Mesendoderm (in vitro differentiated cells): ENCODE measurements around the gene BTBD1. TPM values are rescaled to one million over a fixed set of nuclear protein-coding genes. Genes with fewer than 3 reads are reported as not detected.

Experiments used
- DNase-seq: peaks from one replicate; pipeline ENCODE4 v3.0.0; 2013
- H2AK5ac ChIP-seq: 2 replicates; pipeline ENCODE4 v1.6.1; 2013; ENCODE audit warnings: low read length, inconsistent platforms
- H2BK120ac ChIP-seq: 2 replicates; pipeline ENCODE4 v1.6.1; 2013; ENCODE audit warnings: low read depth, mild to moderate bottlenecking, low read length, moderate library complexity, mixed read lengths
- H2BK15ac ChIP-seq: replicated peaks from 2 replicates; pipeline ENCODE4 v1.6.1; 2013; ENCODE audit warnings: low read depth, mild to moderate bottlenecking, moderate library complexity
- H2BK5ac ChIP-seq: 2 replicates; pipeline ENCODE4 v1.6.1; 2013; ENCODE audit warnings: low read length, inconsistent platforms
- H3K18ac ChIP-seq: 2 replicates; pipeline ENCODE4 v1.6.1; 2013; ENCODE audit warnings: mild to moderate bottlenecking, low read length, mixed read lengths
- H3K23ac ChIP-seq: one replicate; pipeline ENCODE4 v1.6.1; 2013; ENCODE audit warnings: low read length
- H3K27ac ChIP-seq: 2 replicates; pipeline ENCODE4 v1.5.1; 2013; ENCODE audit warnings: low read depth, mild to moderate bottlenecking, inconsistent platforms, low read length, moderate library complexity
- H3K27me3 ChIP-seq: 2 replicates; pipeline ENCODE4 v1.6.1; 2013; ENCODE audit warnings: low read length, control low read depth, mild to moderate bottlenecking, inconsistent platforms; ENCODE audit not compliant: insufficient read depth, poor library complexity
- H3K36me3 ChIP-seq: 2 replicates; pipeline ENCODE4 v1.6.1; 2013; ENCODE audit warnings: low read length, inconsistent platforms; ENCODE audit not compliant: control insufficient read depth, insufficient read depth
- H3K4ac ChIP-seq: one replicate; pipeline ENCODE4 v1.6.1; 2013; ENCODE audit warnings: low read depth, mild to moderate bottlenecking, low read length, moderate library complexity
- H3K4me1 ChIP-seq: 2 replicates; pipeline ENCODE4 v1.6.1; 2013; ENCODE audit warnings: low read depth, low read length, inconsistent platforms; ENCODE audit not compliant: control insufficient read depth
- H3K4me2 ChIP-seq: 2 replicates; pipeline ENCODE4 v1.6.1; 2013; ENCODE audit warnings: low read length
- H3K4me3 ChIP-seq: 2 replicates; pipeline ENCODE4 v1.5.1; 2013; ENCODE audit warnings: mild to moderate bottlenecking, low read length
- H3K56ac ChIP-seq: one replicate; pipeline ENCODE4 v1.6.1; 2013; ENCODE audit warnings: low read length
- H3K79me1 ChIP-seq: 2 replicates; pipeline ENCODE4 v1.6.1; 2013; ENCODE audit warnings: low read length, inconsistent platforms
- H3K79me2 ChIP-seq: 2 replicates; pipeline ENCODE4 v1.6.1; 2013; ENCODE audit warnings: mild to moderate bottlenecking, low read length; ENCODE audit not compliant: control insufficient read depth, insufficient read depth
- H3K9ac ChIP-seq: 2 replicates; pipeline ENCODE4 v1.6.1; 2013; ENCODE audit warnings: low read length, inconsistent platforms
- H4K5ac ChIP-seq: one replicate; pipeline ENCODE4 v1.6.1; 2013; ENCODE audit warnings: low read length
- H4K8ac ChIP-seq: one replicate; pipeline ENCODE4 v1.6.1; 2013; ENCODE audit warnings: low read depth, mild to moderate bottlenecking, control low read depth, low read length, moderate library complexity
- WGBS: extraction: QIAGEN DNeasy Blood & Tissue Kit; methylation state at CpG from one replicate; pipeline ENCODE4 v1.1.7; 2013; ENCODE audit warnings: low lambda C conversion rate, missing lambda C conversion rate; ENCODE audit not compliant: insufficient coverage; ENCODE audit errors: extremely low coverage; 5-methylcytosine and 5-hydroxymethylcytosine counted together
- small RNA-seq: library from polyadenylated mRNA; stranded (forward); fragments of <200 nt; extraction: miRNeasy Mini kit (QIAGEN cat#:217004); gene quantifications from one replicate; pipeline ENCODE3, GENCODE V24; 2013; ENCODE audit not compliant: insufficient read depth

BTBD1 gene

GRCh38 chr15:82970078-82970686, 96.9 kb downstream of the BTBD1 start:
- Histone ChIP-seq H4K5ac (no peak overlapping the region), H3K4me3 (no peak overlapping the region), H3K18ac (no peak overlapping the region), H2AK5ac (no peak overlapping the region), H3K79me2 (no peaks in the 10 kb centered on the region), H2BK15ac (no peak overlapping the region), H3K23ac (no peak overlapping the region), H4K8ac (no peak overlapping the region), H3K56ac (no peak overlapping the region), H2BK5ac (no peak overlapping the region), H3K36me3 (no peaks in the 10 kb centered on the region), H3K4ac (no peak overlapping the region), H3K27ac (no peak overlapping the region), H3K4me2 (no peak overlapping the region), H3K79me1 (no peaks in the 10 kb centered on the region), H2BK120ac (no peak overlapping the region), H3K9ac (no peak overlapping the region), H3K27me3 (no peaks in the 10 kb centered on the region), H3K4me1 (no peaks in the 10 kb centered on the region)
- no CpG with 5 or more reads among the region's 3 CpGs for WGBS
- DNase-seq = no peak

GRCh38 chr15:82969353-82969752, 97.7 kb downstream of the BTBD1 start:
- H2BK5ac ChIP-seq = no peak overlapping the region
- no peak overlapping the region for H2BK15ac ChIP-seq
- H3K27ac ChIP-seq = no peak overlapping the region
- H3K79me1 ChIP-seq = no peaks in the 10 kb centered on the region
- H4K5ac ChIP-seq = no peak overlapping the region
- no peak overlapping the region for H3K18ac ChIP-seq
- no peak overlapping the region for H3K23ac ChIP-seq
- DNase-seq = no peak
- H3K4me1 ChIP-seq = no peaks in the 10 kb centered on the region
- no peak overlapping the region for H3K4me3 ChIP-seq
- H3K56ac ChIP-seq = no peak overlapping the region
- no peak overlapping the region for H3K4ac ChIP-seq
- no peak overlapping the region for H3K4me2 ChIP-seq
- H3K27me3 ChIP-seq = no peaks in the 10 kb centered on the region
- H2BK120ac ChIP-seq = no peak overlapping the region
- no peak overlapping the region for H4K8ac ChIP-seq
- no peak overlapping the region for H2AK5ac ChIP-seq
- H3K9ac ChIP-seq = no peak overlapping the region
- H3K36me3 ChIP-seq = no peaks in the 10 kb centered on the region
- WGBS = no CpG with 5 or more reads among the region's 7 CpGs
- H3K79me2 ChIP-seq = no peaks in the 10 kb centered on the region

DNA sequence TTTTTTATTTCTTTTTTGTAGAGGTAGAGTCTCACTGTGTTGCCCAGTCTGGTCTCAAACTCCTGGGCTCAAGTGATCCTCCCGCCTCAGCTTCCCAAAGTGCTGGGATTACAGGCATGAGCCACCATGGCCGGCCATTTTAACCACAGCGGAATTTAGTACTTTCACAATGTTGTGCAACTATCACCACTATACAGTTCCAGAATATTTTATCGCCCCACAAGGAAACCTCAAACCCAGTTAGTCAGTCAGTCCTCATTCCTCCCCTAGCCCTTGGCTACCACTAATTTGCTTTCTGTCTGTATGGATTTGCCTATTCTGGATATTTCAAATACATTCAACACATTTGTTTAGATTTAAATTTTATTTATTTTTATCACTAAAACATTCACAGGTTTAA, 99.0 kb downstream of the BTBD1 start:
- Histone ChIP-seq H3K56ac (no peak overlapping the region), H3K79me1 (no peaks in the 10 kb centered on the region), H3K27ac (no peak overlapping the region), H3K79me2 (no peaks in the 10 kb centered on the region), H3K27me3 (no peaks in the 10 kb centered on the region), H2BK15ac (no peak overlapping the region), H3K4me2 (no peak overlapping the region), H3K23ac (no peak overlapping the region), H2AK5ac (no peak overlapping the region), H3K18ac (no peak overlapping the region), H3K4ac (no peak overlapping the region), H2BK120ac (no peak overlapping the region), H3K4me3 (no peak overlapping the region), H3K36me3 (no peaks in the 10 kb centered on the region), H3K9ac (no peak overlapping the region), H2BK5ac (no peak overlapping the region), H3K4me1 (no peaks in the 10 kb centered on the region), H4K5ac (no peak overlapping the region), H4K8ac (no peak overlapping the region)
- WGBS = no CpG with 5 or more reads among the region's 4 CpGs
- DNase-seq = no peak

DNA sequence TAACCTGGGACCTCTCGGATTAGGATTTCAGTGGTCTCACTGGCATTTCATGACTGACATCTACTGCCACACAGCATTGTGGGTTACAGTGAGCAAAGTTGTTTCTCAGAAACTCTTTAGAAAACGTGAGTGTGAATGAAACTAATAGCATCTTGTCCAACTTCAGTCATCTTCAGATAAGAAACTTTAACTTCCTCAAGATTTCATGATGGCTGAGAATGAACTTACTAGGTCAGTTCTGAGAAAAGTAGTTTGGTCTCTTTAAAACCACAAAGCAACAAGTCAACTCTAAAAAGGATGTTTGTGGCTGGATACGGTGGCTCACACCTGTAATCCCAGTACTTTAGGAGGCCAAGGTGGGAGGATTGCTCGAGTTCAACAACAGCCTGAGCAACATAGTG, 100.4 kb downstream of the BTBD1 start:
- H2AK5ac ChIP-seq = no peak overlapping the region
- H3K4me3 ChIP-seq = no peak overlapping the region
- no peaks in the 10 kb centered on the region for H3K27me3 ChIP-seq
- WGBS = no CpG with 5 or more reads among the region's 4 CpGs
- H3K27ac ChIP-seq = no peak overlapping the region
- no peak overlapping the region for H2BK120ac ChIP-seq
- no peak overlapping the region for H3K18ac ChIP-seq
- H3K79me1 ChIP-seq = no peaks in the 10 kb centered on the region
- no peak overlapping the region for H3K23ac ChIP-seq
- no peak overlapping the region for H2BK15ac ChIP-seq
- no peaks in the 10 kb centered on the region for H3K79me2 ChIP-seq
- H3K4me2 ChIP-seq = no peak overlapping the region
- H2BK5ac ChIP-seq = no peak overlapping the region
- H3K4me1 ChIP-seq = no peaks in the 10 kb centered on the region
- no peak overlapping the region for H3K9ac ChIP-seq
- DNase-seq = no peak
- no peak overlapping the region for H4K5ac ChIP-seq
- H3K4ac ChIP-seq = no peak overlapping the region
- H4K8ac ChIP-seq = no peak overlapping the region
- H3K36me3 ChIP-seq = no peaks in the 10 kb centered on the region
- no peak overlapping the region for H3K56ac ChIP-seq

Small RNA genes within 50 kb of the gene (small RNA-seq; reads per million reads assigned to genes)
- not detected for gene MIR4515
